Calu3 (cell line): ENCODE data around the gene ARHGAP6. TPM values are rescaled to one million over a fixed set of nuclear protein-coding genes. Genes with fewer than 3 reads are reported as not detected.

Source experiments
- BruUV-seq: library from RNA; stranded (reverse); fragments of 400-500 nt; replicated peaks from 2 replicates; lab custom pipeline; 2021; lab: Mats Ljungman, UMichigan
- CTCF ChIA-PET: fragments of 300-600 bp; sonication (Branson Sonifier 250); formaldehyde crosslinking; loops from one replicate; lab custom pipeline; 2022; ENCODE audit warnings: antibody characterized with exemption; lab: Charles Lee
- DNase-seq: peaks from one replicate; pipeline ENCODE4 v3.0.0; 2022
- H3K27ac Mint-ChIP-seq: one replicate; pipeline ENCODE4 v1.8.0; 2022; ENCODE audit warnings: mixed read lengths; ENCODE audit not compliant: unreplicated experiment
- H3K27me3 Mint-ChIP-seq: one replicate; pipeline ENCODE4 v1.8.0; 2022; ENCODE audit warnings: mixed read lengths; ENCODE audit not compliant: unreplicated experiment
- H3K36me3 Mint-ChIP-seq: one replicate; pipeline ENCODE4 v1.8.0; 2022; ENCODE audit warnings: mild to moderate bottlenecking, moderate library complexity, mixed read lengths; ENCODE audit not compliant: insufficient read depth, unreplicated experiment
- H3K4me1 Mint-ChIP-seq: one replicate; pipeline ENCODE4 v1.8.0; 2022; ENCODE audit warnings: mild to moderate bottlenecking, low read depth, mixed read lengths; ENCODE audit not compliant: unreplicated experiment
- H3K4me3 Mint-ChIP-seq: one replicate; pipeline ENCODE4 v1.8.0; 2022; ENCODE audit warnings: mild to moderate bottlenecking, low read depth, moderate library complexity, mixed read lengths; ENCODE audit not compliant: unreplicated experiment
- H3K9me3 Mint-ChIP-seq: one replicate; pipeline ENCODE4 v1.8.0; 2022; ENCODE audit warnings: low read depth, mixed read lengths; ENCODE audit not compliant: unreplicated experiment
- intact Hi-C: fragments of 100-400 bp; cut with micrococcal nuclease; formaldehyde crosslinking; loops from one replicate; pipeline ENCODE4 v1.10.0; 2022; ENCODE audit not compliant: unreplicated experiment
- total RNA-seq: library from RNA; stranded (reverse); gene quantifications from 2 replicates; pipeline ENCODE4 v1.2.3, GENCODE V29; 2022
- TF ChIP-seq, protein P1 (sequence below): fragments of 200-600 bp; IDR thresholded peaks from one replicate; pipeline ENCODE4 v1.8.0; 2022; ENCODE audit warnings: antibody characterized with exemption; ENCODE audit not compliant: unreplicated experiment

ARHGAP6 gene
- total RNA-seq, 1 experiment from 2014 or later: not detected

DNA sequence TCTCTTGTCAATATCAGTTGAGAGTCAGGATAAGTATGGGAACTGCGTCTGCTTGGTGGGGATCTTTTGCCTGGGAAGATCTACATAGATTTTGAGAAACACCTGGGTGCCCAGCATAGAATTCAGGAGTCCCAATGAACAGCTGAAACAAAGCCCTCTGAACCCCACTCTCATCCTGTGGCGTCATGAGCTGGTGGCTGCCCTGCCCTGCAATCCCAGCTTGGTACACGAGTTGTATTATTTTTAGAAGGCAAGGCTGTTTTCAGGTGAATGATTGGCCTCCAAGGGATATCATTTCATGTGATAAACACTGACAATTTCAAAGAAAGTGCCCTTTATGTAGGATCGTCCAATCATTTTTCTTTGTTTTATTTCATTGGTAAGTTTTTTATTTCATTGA is 493.8 kb downstream of the ARHGAP6 start:
- no peak for DNase-seq
- BruUV-seq: no TSS peak
- no peaks in the 10 kb centered on the region for H3K36me3 Mint-ChIP-seq
- peaks cover 16% of the 10 kb centered on the region for H3K27me3 Mint-ChIP-seq
- no peak overlapping the region for H3K4me3 Mint-ChIP-seq
- CTCF ChIA-PET: no interaction called here
- intact Hi-C loops: no loop called here
- TF ChIP-seq, protein P1, sequence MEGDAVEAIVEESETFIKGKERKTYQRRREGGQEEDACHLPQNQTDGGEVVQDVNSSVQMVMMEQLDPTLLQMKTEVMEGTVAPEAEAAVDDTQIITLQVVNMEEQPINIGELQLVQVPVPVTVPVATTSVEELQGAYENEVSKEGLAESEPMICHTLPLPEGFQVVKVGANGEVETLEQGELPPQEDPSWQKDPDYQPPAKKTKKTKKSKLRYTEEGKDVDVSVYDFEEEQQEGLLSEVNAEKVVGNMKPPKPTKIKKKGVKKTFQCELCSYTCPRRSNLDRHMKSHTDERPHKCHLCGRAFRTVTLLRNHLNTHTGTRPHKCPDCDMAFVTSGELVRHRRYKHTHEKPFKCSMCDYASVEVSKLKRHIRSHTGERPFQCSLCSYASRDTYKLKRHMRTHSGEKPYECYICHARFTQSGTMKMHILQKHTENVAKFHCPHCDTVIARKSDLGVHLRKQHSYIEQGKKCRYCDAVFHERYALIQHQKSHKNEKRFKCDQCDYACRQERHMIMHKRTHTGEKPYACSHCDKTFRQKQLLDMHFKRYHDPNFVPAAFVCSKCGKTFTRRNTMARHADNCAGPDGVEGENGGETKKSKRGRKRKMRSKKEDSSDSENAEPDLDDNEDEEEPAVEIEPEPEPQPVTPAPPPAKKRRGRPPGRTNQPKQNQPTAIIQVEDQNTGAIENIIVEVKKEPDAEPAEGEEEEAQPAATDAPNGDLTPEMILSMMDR: no peak
- no peak overlapping the region for H3K27ac Mint-ChIP-seq
- H3K4me1 Mint-ChIP-seq: no peaks in the 10 kb centered on the region
- H3K9me3 Mint-ChIP-seq: no peaks in the 10 kb centered on the region

DNA sequence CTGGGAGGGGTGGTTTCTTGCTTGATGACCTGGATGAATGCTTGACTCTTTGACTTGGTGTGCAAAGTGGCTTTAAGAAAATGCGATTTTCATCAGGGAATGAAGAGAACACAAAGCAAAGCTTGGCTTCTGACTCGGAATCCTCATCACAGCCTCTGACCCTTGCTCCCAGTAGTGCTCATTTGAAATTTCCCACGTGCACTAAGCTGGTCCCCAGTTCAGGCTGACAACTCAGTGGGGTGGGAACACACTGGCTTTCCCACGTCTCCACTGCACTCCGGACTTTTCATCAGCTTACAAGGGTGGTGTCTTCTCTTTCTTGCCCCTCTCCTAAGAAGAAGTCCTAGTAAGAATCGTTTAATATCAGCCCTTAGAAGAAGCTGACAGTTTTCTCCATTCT is 501.3 kb downstream of the ARHGAP6 start:
- no peak overlapping the region for H3K4me3 Mint-ChIP-seq
- no peaks in the 10 kb centered on the region for H3K9me3 Mint-ChIP-seq
- no peak for DNase-seq
- H3K27ac Mint-ChIP-seq: no peak overlapping the region
- no TSS peak for BruUV-seq
- no peaks in the 10 kb centered on the region for H3K36me3 Mint-ChIP-seq
- intact Hi-C loops: no loop called here
- CTCF ChIA-PET: no interaction called here
- TF ChIP-seq, protein P1: no peak
- no peaks in the 10 kb centered on the region for H3K4me1 Mint-ChIP-seq
- H3K27me3 Mint-ChIP-seq: no peaks in the 10 kb centered on the region

DNA sequence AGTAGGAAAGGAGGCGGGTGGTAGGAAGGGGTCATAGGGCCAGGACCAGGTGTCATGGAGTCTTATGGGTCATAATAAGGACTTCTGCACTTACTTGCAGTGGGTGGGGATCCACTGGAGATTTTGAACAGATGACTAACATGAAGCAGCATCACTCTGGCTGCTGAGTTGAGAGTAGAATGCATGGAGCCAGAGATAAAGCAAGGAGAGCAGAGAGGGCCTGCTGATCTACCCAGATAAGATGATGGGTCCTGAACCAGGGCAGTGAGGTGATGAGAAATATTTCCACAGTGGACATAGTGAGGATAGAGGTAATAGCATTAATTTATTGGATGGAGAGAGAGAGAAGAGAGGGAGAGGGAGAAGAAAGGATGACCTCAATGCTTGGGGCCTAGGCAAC is 506.6 kb downstream of the ARHGAP6 start:
- CTCF ChIA-PET: no interaction called here
- Mint-ChIP-seq H3K36me3 (no peaks in the 10 kb centered on the region), H3K27me3 (no peaks in the 10 kb centered on the region), H3K4me1 (no peaks in the 10 kb centered on the region), H3K9me3 (no peaks in the 10 kb centered on the region), H3K27ac (no peak overlapping the region), H3K4me3 (no peak overlapping the region)
- DNase-seq: no peak
- TF ChIP-seq, protein P1: no peak
- no TSS peak for BruUV-seq
- intact Hi-C loops: no loop called here

- BruUV-seq: no TSS peak
- Mint-ChIP-seq H3K27ac (no peak overlapping the region), H3K4me3 (no peak overlapping the region), H3K4me1 (no peaks in the 10 kb centered on the region), H3K9me3 (no peaks in the 10 kb centered on the region), H3K27me3 (no peaks in the 10 kb centered on the region), H3K36me3 (no peaks in the 10 kb centered on the region)
- TF ChIP-seq, protein P1: no peak
- intact Hi-C loops: no loop called here
- CTCF ChIA-PET: no interaction called here
- no peak for DNase-seq
These were observed 513.7 kb downstream of the ARHGAP6 start for GRCh38 chrX:11151799-11152559.
